ENCODE measurements around the gene PSMD14. TPM values are rescaled to one million over a fixed set of nuclear protein-coding genes. Genes with fewer than 3 reads are reported as not detected.

The PSMD14 gene
- total and polyA plus RNA-seq, 2 donors (not counting 1 experiment from before 2014, with no cell fraction given), result 7.4 to 27.0 TPM

DNA sequence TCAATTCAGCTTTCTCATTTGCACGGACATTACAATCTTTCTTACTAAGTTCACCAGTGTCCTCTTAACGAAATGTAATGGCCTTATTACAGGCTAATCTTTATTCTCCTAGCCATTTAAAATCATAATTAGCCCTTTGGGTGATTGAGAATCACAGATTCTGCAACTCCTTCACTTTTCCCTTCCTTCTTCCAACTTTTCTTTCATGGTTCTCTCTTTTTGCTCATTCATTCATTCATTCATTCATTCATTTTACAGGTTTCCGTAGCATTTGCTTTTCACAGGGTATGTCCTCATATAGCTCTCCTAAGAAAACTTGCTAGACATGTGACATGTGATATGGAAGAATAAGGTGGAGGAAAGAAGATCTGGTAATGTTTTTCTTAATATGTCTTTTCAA, 123.9 kb downstream of the PSMD14 start:
- H3K4me3 Mint-ChIP-seq, result no peak overlapping the region
- TF ChIP-seq EZH2 (IDR thresholded peaks at IDR 0.05; ENCODE audit: borderline replicate concordance, insufficient read depth, low read depth, low read length, poor library complexity, severe bottlenecking), result no peak
- TF ChIP-seq, protein P1, sequence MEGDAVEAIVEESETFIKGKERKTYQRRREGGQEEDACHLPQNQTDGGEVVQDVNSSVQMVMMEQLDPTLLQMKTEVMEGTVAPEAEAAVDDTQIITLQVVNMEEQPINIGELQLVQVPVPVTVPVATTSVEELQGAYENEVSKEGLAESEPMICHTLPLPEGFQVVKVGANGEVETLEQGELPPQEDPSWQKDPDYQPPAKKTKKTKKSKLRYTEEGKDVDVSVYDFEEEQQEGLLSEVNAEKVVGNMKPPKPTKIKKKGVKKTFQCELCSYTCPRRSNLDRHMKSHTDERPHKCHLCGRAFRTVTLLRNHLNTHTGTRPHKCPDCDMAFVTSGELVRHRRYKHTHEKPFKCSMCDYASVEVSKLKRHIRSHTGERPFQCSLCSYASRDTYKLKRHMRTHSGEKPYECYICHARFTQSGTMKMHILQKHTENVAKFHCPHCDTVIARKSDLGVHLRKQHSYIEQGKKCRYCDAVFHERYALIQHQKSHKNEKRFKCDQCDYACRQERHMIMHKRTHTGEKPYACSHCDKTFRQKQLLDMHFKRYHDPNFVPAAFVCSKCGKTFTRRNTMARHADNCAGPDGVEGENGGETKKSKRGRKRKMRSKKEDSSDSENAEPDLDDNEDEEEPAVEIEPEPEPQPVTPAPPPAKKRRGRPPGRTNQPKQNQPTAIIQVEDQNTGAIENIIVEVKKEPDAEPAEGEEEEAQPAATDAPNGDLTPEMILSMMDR (IDR thresholded peaks at IDR 0.05), result no peak
- H3K27me3 ChIP-seq (replicated peaks in 1 of 4; ENCODE audit: control extremely low read depth in 1 of 4, control insufficient read depth in 3 of 4, insufficient read depth in 4 of 4, low read length in 3 of 4), result peaks cover 0 to 38% (median 24%) of the 10 kb centered on the region in 4 experiments
- H3K4me3 ChIP-seq (ENCODE audit: control extremely low read depth in 1 of 5, extremely low read depth in 1 of 5, insufficient read depth in 1 of 5, low read depth in 2 of 5, low read length in 4 of 5), result no peak overlapping the region
- POLR2A ChIA-PET, result no interaction called here
- no peak overlapping the region for H3K4me2 ChIP-seq (replicated peaks; ENCODE audit: low read depth, low read length, poor library complexity, severe bottlenecking)
- no peaks in the 10 kb centered on the region for H3K79me2 ChIP-seq (ENCODE audit: control insufficient read depth, insufficient read depth, low read length)
- CTCF ChIA-PET, result no interaction called here
- H3K27ac Mint-ChIP-seq, result no peak overlapping the region
- H3K27me3 Mint-ChIP-seq, result peaks cover 57% of the 10 kb centered on the region
- H3K4me1 Mint-ChIP-seq, result peaks cover 5% of the 10 kb centered on the region
- no peak overlapping the region for H3K9ac ChIP-seq (ENCODE audit: low read length)
- H3K36me3 ChIP-seq (replicated peaks in 1 of 2; ENCODE audit: control extremely low read depth in 1 of 2, control insufficient read depth in 1 of 2, extremely low read depth in 1 of 2, insufficient read depth in 2 of 2, low read length in 1 of 2), result no peaks in the 10 kb centered on the region
- H3K9me3 ChIP-seq (ENCODE audit: control extremely low read depth in 1 of 3, control insufficient read depth in 2 of 3, insufficient read depth in 1 of 3, low read length in 2 of 3), result peaks cover 1 to 13% (median 4%) of the 10 kb centered on the region in 3 donors
- peaks cover 8% of the 10 kb centered on the region in 2 donors for H3K4me1 ChIP-seq (ENCODE audit: control insufficient read depth in 2 of 2, insufficient read depth in 2 of 2, low read length in 2 of 2)
- H3K9me3 Mint-ChIP-seq (ENCODE audit: insufficient read depth), result no peaks in the 10 kb centered on the region
- H4K20me1 ChIP-seq (ENCODE audit: control insufficient read depth, insufficient read depth, low read length, poor library complexity, severe bottlenecking), result no peaks in the 10 kb centered on the region
- no peak overlapping the region for H2AFZ ChIP-seq (ENCODE audit: insufficient read depth, low read depth, low read length, poor library complexity, severe bottlenecking)
- no peak overlapping the region for H3K27ac ChIP-seq (ENCODE audit: low read length in 2 of 2)
- intact Hi-C loops (cut with micrococcal nuclease), result no loop called here
- no peak for DNase-seq
- 88% methylated on average over 2 of the region's 3 CpGs for WGBS (ENCODE audit: insufficient coverage)
- no peak for ATAC-seq (ENCODE audit: low read depth)

DNA sequence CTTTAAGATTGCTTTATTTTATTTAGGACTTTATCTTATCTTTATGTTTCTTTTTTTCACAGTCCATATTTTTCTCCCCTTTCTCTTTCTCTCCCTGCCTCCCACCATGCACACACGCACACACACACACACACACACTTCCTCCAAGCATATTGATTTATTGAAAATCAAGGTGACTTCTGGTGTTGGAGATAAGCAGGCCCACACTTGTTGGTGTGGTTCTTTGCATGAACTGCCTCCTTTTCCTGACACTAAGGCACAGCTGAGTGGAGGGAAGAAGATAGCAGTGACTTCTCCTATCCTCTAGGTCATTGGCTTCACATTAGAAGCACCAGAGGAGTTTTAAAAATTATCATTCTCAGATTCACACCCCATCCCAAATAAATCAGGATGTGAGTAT, 125.9 kb downstream of the PSMD14 start:
- no CpG with 5 or more reads among the region's 1 CpG for WGBS (ENCODE audit: insufficient coverage)
- Mint-ChIP-seq H3K9me3 (ENCODE audit: insufficient read depth) (no peaks in the 10 kb centered on the region), H3K4me1 (no peaks in the 10 kb centered on the region), H3K27me3 (peaks cover 51% of the 10 kb centered on the region), H3K27ac (no peak overlapping the region), H3K4me3 (no peak overlapping the region)
- Histone ChIP-seq H3K4me1 (ENCODE audit: control insufficient read depth in 2 of 2, insufficient read depth in 2 of 2, low read length in 2 of 2) (no peaks in the 10 kb centered on the region), H3K4me3 (ENCODE audit: control extremely low read depth in 1 of 5, extremely low read depth in 1 of 5, insufficient read depth in 1 of 5, low read depth in 2 of 5, low read length in 4 of 5) (no peak overlapping the region), H3K27me3 (replicated peaks in 1 of 4; ENCODE audit: control extremely low read depth in 1 of 4, control insufficient read depth in 3 of 4, insufficient read depth in 4 of 4, low read length in 3 of 4) (peaks cover 0 to 22% (median 12%) of the 10 kb centered on the region in 4 experiments), H3K79me2 (ENCODE audit: control insufficient read depth, insufficient read depth, low read length) (no peaks in the 10 kb centered on the region), H3K4me2 (replicated peaks; ENCODE audit: low read depth, low read length, poor library complexity, severe bottlenecking) (no peak overlapping the region), H3K9me3 (ENCODE audit: control extremely low read depth in 1 of 3, control insufficient read depth in 2 of 3, insufficient read depth in 1 of 3, low read length in 2 of 3) (peaks cover 0 to 4% (median 1%) of the 10 kb centered on the region in 3 donors), H4K20me1 (ENCODE audit: control insufficient read depth, insufficient read depth, low read length, poor library complexity, severe bottlenecking) (no peaks in the 10 kb centered on the region), H3K27ac (ENCODE audit: low read length in 2 of 2) (no peak overlapping the region), H2AFZ (ENCODE audit: insufficient read depth, low read depth, low read length, poor library complexity, severe bottlenecking) (no peak overlapping the region), H3K9ac (ENCODE audit: low read length) (no peak overlapping the region), H3K36me3 (replicated peaks in 1 of 2; ENCODE audit: control extremely low read depth in 1 of 2, control insufficient read depth in 1 of 2, extremely low read depth in 1 of 2, insufficient read depth in 2 of 2, low read length in 1 of 2) (no peaks in the 10 kb centered on the region)
- ChIA-PET POLR2A (no interaction called here), CTCF (no interaction called here)
- ATAC-seq (ENCODE audit: low read depth), result no peak
- TF ChIP-seq, protein P1 (IDR thresholded peaks at IDR 0.05), result no peak
- TF ChIP-seq EZH2 (IDR thresholded peaks at IDR 0.05; ENCODE audit: borderline replicate concordance, insufficient read depth, low read depth, low read length, poor library complexity, severe bottlenecking), result no peak
- DNase-seq, result no peak
- intact Hi-C loops (cut with micrococcal nuclease), result no loop called here

Data from B cell (primary cell).